Measurements from ENCODE around the gene NEB.

NEB gene

GRCh38 chr2:151718796-151719195 lies 15.5 kb downstream of the NEB start:
- Histone ChIP-seq H3K36me3 (replicated peaks; ENCODE audit: insufficient read depth, low read length) (no peaks in the 10 kb centered on the region), H3K9me3 (replicated peaks; ENCODE audit: insufficient read depth, low read length) (no peaks in the 10 kb centered on the region), H3K4me3 (ENCODE audit: low read length) (no peak overlapping the region), H3K27ac (ENCODE audit: low read length) (no peak overlapping the region), H3K4me2 (ENCODE audit: low read depth, low read length) (no peak overlapping the region), H3K9ac (ENCODE audit: low read length) (no peak overlapping the region), H3K79me2 (ENCODE audit: low read length) (no peaks in the 10 kb centered on the region), H3K9me2 (replicated peaks; ENCODE audit: insufficient read depth, low read length) (no peaks in the 10 kb centered on the region), H2AFZ (ENCODE audit: low read length) (no peak overlapping the region), H3K4me1 (ENCODE audit: low read length) (no peaks in the 10 kb centered on the region), H3K27me3 (replicated peaks; ENCODE audit: insufficient read depth, low read length) (no peaks in the 10 kb centered on the region), H3F3A (ENCODE audit: insufficient read depth, low read length) (no peaks in the 10 kb centered on the region), H4K20me1 (ENCODE audit: insufficient read depth, low read length) (no peaks in the 10 kb centered on the region)
- TF ChIP-seq EZH2phosphoT487 (IDR thresholded peaks at IDR 0.05; ENCODE audit: low read length) = no peak
- no peak for TF ChIP-seq EZH2 (optimal IDR thresholded peaks at IDR 0.05; ENCODE audit: low read depth, low read length)
- TF ChIP-seq CTCF (IDR thresholded peaks at IDR 0.05; ENCODE audit: low read length) = no peak
- no peak for DNase-seq

GRCh38 chr2:151718247-151718646 lies 16.0 kb downstream of the NEB start:
- Histone ChIP-seq H3K4me2 (ENCODE audit: low read depth, low read length) (no peak overlapping the region), H3K36me3 (replicated peaks; ENCODE audit: insufficient read depth, low read length) (no peaks in the 10 kb centered on the region), H3K4me3 (ENCODE audit: low read length) (no peak overlapping the region), H3F3A (ENCODE audit: insufficient read depth, low read length) (no peaks in the 10 kb centered on the region), H4K20me1 (ENCODE audit: insufficient read depth, low read length) (no peaks in the 10 kb centered on the region), H3K27ac (ENCODE audit: low read length) (no peak overlapping the region), H3K9me2 (replicated peaks; ENCODE audit: insufficient read depth, low read length) (no peaks in the 10 kb centered on the region), H3K4me1 (ENCODE audit: low read length) (no peaks in the 10 kb centered on the region), H3K79me2 (ENCODE audit: low read length) (no peaks in the 10 kb centered on the region), H2AFZ (ENCODE audit: low read length) (no peak overlapping the region), H3K9me3 (replicated peaks; ENCODE audit: insufficient read depth, low read length) (no peaks in the 10 kb centered on the region), H3K27me3 (replicated peaks; ENCODE audit: insufficient read depth, low read length) (no peaks in the 10 kb centered on the region), H3K9ac (ENCODE audit: low read length) (no peak overlapping the region)
- TF ChIP-seq CTCF (IDR thresholded peaks at IDR 0.05; ENCODE audit: low read length) = no peak
- TF ChIP-seq EZH2 (optimal IDR thresholded peaks at IDR 0.05; ENCODE audit: low read depth, low read length) = no peak
- TF ChIP-seq EZH2phosphoT487 (IDR thresholded peaks at IDR 0.05; ENCODE audit: low read length) = no peak
- DNase-seq = no peak

- Histone ChIP-seq H3K27ac (ENCODE audit: low read length) (no peak overlapping the region), H3K9ac (ENCODE audit: low read length) (no peak overlapping the region), H3K27me3 (replicated peaks; ENCODE audit: insufficient read depth, low read length) (no peaks in the 10 kb centered on the region), H3K9me3 (replicated peaks; ENCODE audit: insufficient read depth, low read length) (no peaks in the 10 kb centered on the region), H3K79me2 (ENCODE audit: low read length) (no peaks in the 10 kb centered on the region), H3K4me2 (ENCODE audit: low read depth, low read length) (no peak overlapping the region), H3K4me3 (ENCODE audit: low read length) (no peak overlapping the region), H3K9me2 (replicated peaks; ENCODE audit: insufficient read depth, low read length) (no peaks in the 10 kb centered on the region), H4K20me1 (ENCODE audit: insufficient read depth, low read length) (no peaks in the 10 kb centered on the region), H3K4me1 (ENCODE audit: low read length) (no peaks in the 10 kb centered on the region), H3F3A (ENCODE audit: insufficient read depth, low read length) (no peaks in the 10 kb centered on the region), H2AFZ (ENCODE audit: low read length) (no peak overlapping the region), H3K36me3 (replicated peaks; ENCODE audit: insufficient read depth, low read length) (no peaks in the 10 kb centered on the region)
- no peak for DNase-seq
- TF ChIP-seq EZH2phosphoT487 (IDR thresholded peaks at IDR 0.05; ENCODE audit: low read length) (no peak), EZH2 (optimal IDR thresholded peaks at IDR 0.05; ENCODE audit: low read depth, low read length) (no peak), CTCF (IDR thresholded peaks at IDR 0.05; ENCODE audit: low read length) (no peak)
Measured at GRCh38 chr2:151716721-151717120, 17.6 kb downstream of the NEB start.

All from MM.1S (cell line).